CD4-positive, CD25-positive, alpha-beta regulatory T cell (primary cell): ENCODE measurements around the gene CEP57L1. TPM values are rescaled to one million over a fixed set of nuclear protein-coding genes. Genes with fewer than 3 reads are reported as not detected.
"Not testable (repeated sequence)": the region's sequence is repeated elsewhere in the genome, so short reads cannot be mapped to it uniquely, and the experiment has no call there.

Experiments
- ATAC-seq, 2 donors: fragments of 150-1000 bp; cut with Tn5 transposase; one replicate each; pipeline ENCODE4 v1.10.0; 2021; ENCODE audit warnings: low read depth in 2 of 2, moderate number of reproducible peaks in 2 of 2, moderate library complexity in 1 of 2
- DNase-seq, 3 donors: peaks; one replicate each; pipeline versions ENCODE4 v3.0.0 to v3.0.0-alpha.2; 2012 to 2022; ENCODE audit warnings: mixed read lengths in 1 of 3
- H3K27ac ChIP-seq: one replicate; pipeline ENCODE4 v1.7.0; 2013; ENCODE audit warnings: mild to moderate bottlenecking, low read length; ENCODE audit not compliant: insufficient read depth, poor library complexity, severe bottlenecking
- H3K27me3 ChIP-seq: one replicate; pipeline ENCODE4 v1.7.0; 2013; ENCODE audit warnings: low read length; ENCODE audit not compliant: control insufficient read depth, insufficient read depth
- H3K36me3 ChIP-seq: one replicate; pipeline ENCODE4 v1.7.0; 2013; ENCODE audit warnings: mild to moderate bottlenecking, low read length, moderate library complexity; ENCODE audit not compliant: control insufficient read depth, insufficient read depth
- H3K4me1 ChIP-seq: 2 replicates; pipeline ENCODE4 v1.7.0; 2013; ENCODE audit warnings: mild to moderate bottlenecking, low read length; ENCODE audit not compliant: insufficient read depth, control insufficient read depth, poor library complexity, severe bottlenecking
- H3K4me3 ChIP-seq: one replicate; pipeline ENCODE4 v1.7.0; 2013; ENCODE audit warnings: low read depth, mild to moderate bottlenecking, low read length, moderate library complexity
- H3K9me3 ChIP-seq, 2 experiments: 1 replicate in 1 of 2; 2 replicates in 1 of 2; pipeline ENCODE4 v1.7.0; 2013; ENCODE audit warnings: low read length in 2 of 2, mild to moderate bottlenecking in 1 of 2, moderate library complexity in 1 of 2; ENCODE audit not compliant: control insufficient read depth in 2 of 2
- H3K27ac Mint-ChIP-seq, 3 donors: one replicate each; pipeline ENCODE4 v1.8.0; 2020 to 2022; ENCODE audit warnings: mild to moderate bottlenecking in 3 of 3, mixed read lengths in 3 of 3, moderate library complexity in 2 of 3
- H3K27me3 Mint-ChIP-seq: one replicate; pipeline ENCODE4 v1.8.0; 2022; ENCODE audit warnings: mild to moderate bottlenecking, mixed read lengths
- H3K36me3 Mint-ChIP-seq: one replicate; pipeline ENCODE4 v1.8.0; 2020; ENCODE audit warnings: mixed read lengths
- H3K4me1 Mint-ChIP-seq, 4 donors: one replicate each; pipeline ENCODE4 v1.8.0; 2020 to 2022; ENCODE audit warnings: mixed read lengths in 4 of 4, mild to moderate bottlenecking in 1 of 4
- H3K4me3 Mint-ChIP-seq, 4 donors: one replicate each; pipeline ENCODE4 v1.8.0; 2020 to 2022; ENCODE audit warnings: mild to moderate bottlenecking in 4 of 4, mixed read lengths in 4 of 4, moderate library complexity in 3 of 4
- H3K9me3 Mint-ChIP-seq, 7 donors: one replicate each; pipeline ENCODE4 v1.8.0; 2020 to 2022; ENCODE audit warnings: mixed read lengths in 7 of 7, mild to moderate bottlenecking in 3 of 7, moderate library complexity in 2 of 7
- polyA plus RNA-seq, 4 donors: library from polyadenylated mRNA; unstranded; fragments of 300-500 nt; fragmentation: Illumina TruSeq; gene quantifications; one replicate each; pipeline ENCODE4 v1.2.3, GENCODE V29; 2021
- total RNA-seq: library from RNA; stranded (reverse); gene quantifications from one replicate; pipeline ENCODE4 v1.2.3, GENCODE V29; 2022

CEP57L1 gene
- total and polyA plus RNA-seq, 5 donors from 2014 or later: 6.6 to 12.4 (median 7.2) TPM

DNA sequence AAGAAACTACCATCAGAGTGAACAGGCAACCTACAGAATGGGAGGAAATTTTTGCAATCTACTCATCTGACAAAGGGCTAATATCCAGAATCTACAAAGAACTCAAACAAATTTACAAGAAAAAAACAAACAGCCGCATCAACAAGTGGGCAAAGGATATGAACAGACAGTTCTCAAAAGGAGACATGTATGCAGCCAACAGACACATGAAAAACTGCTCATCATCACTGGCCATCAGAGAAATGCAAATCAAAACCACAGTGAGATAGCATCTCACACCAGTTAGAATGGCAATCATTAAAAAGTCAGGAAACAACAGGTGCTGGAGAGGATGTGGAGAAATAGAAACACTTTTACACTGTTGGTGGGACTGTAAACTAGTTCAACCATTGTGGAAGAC, 40.3 kb downstream of the CEP57L1 start:
- not testable (repeated sequence) for H3K4me1 Mint-ChIP-seq, H3K4me3 ChIP-seq, H3K9me3 Mint-ChIP-seq, ATAC-seq, H3K4me1 ChIP-seq, H3K9me3 ChIP-seq, H3K27ac Mint-ChIP-seq, H3K4me3 Mint-ChIP-seq, DNase-seq, H3K27me3 ChIP-seq, H3K36me3 ChIP-seq, H3K27me3 Mint-ChIP-seq, H3K27ac ChIP-seq
- peaks cover 11% of the 10 kb centered on the region for H3K36me3 Mint-ChIP-seq

DNA sequence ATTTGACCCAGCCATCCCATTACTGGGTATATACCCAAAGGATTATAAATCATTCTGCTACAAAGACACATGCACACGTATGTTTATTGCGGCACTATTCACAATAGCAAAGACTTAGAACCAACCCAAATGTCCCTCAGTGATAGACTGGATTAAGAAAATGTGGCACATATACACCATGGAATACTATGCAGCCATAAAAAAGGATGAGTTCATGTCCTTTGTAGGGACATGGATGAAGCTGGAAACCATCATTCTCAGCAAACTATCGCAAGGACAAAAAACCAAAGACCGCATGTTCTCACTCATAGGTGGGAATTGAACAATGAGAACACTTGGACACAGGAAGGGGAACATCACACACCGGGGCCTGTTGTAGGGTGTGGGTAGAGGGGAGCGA, 40.7 kb downstream of the CEP57L1 start:
- H3K27ac ChIP-seq, H3K27me3 ChIP-seq, H3K27me3 Mint-ChIP-seq, H3K4me1 ChIP-seq, H3K4me1 Mint-ChIP-seq, DNase-seq, H3K9me3 Mint-ChIP-seq, H3K27ac Mint-ChIP-seq, H3K9me3 ChIP-seq, ATAC-seq, H3K4me3 ChIP-seq, H3K4me3 Mint-ChIP-seq, H3K36me3 ChIP-seq: not testable (repeated sequence)
- peaks cover 11% of the 10 kb centered on the region for H3K36me3 Mint-ChIP-seq

DNA sequence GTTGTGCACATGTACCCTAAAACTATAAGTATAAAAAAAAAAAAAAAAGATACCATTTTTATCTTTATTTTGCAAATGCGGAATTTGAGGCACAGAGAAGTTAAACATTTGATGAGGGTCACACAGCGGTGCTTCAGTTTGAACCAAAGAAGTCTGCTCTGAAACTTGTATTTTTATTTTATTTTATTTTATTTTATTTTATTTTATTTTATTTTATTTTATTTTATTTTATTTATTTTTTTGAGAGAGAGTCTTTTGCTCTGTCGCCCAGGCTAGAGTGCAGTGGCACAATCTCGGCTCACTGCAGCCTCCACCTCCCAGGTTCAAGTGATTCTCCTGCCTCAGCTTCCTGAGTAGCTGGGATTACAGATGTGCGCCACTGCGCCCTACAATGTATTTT, 41.2 kb downstream of the CEP57L1 start:
- not testable (repeated sequence) for H3K27me3 Mint-ChIP-seq, H3K4me1 Mint-ChIP-seq, H3K36me3 ChIP-seq, H3K4me3 Mint-ChIP-seq, H3K4me3 ChIP-seq, ATAC-seq, DNase-seq, H3K9me3 Mint-ChIP-seq, H3K27ac ChIP-seq, H3K27me3 ChIP-seq, H3K4me1 ChIP-seq, H3K27ac Mint-ChIP-seq, H3K9me3 ChIP-seq
- H3K36me3 Mint-ChIP-seq: peaks cover 11% of the 10 kb centered on the region

DNA sequence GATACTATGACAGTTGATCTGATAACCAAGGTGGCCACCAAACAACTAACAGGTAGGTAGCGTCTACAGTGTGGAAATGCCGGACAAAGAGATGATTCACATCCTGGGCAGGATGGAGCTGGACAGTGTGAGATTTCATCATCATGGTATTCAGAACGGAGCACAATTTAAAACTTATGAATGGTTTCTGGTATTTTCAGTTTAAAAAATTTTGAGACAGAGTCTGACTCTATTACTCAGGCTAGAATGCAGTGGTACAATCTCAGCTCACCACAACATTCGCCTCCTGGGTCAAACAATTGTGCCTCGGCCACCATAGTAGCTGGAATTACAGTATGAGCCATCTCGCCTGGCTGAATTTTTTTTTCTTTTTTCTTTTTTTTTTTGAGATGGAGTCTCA, 43.8 kb downstream of the CEP57L1 start:
- DNase-seq: no peak
- Mint-ChIP-seq H3K27me3 (no peaks in the 10 kb centered on the region), H3K9me3 (peaks cover 0 to 4% (median 0%) of the 10 kb centered on the region in 7 donors), H3K4me1 (peaks cover 0 to 11% (median 3%) of the 10 kb centered on the region in 4 donors), H3K4me3 (no peak overlapping the region), H3K27ac (no peak overlapping the region), H3K36me3 (peaks cover 4% of the 10 kb centered on the region)
- ATAC-seq: no peak
- no peaks in the 10 kb centered on the region for H3K4me1 ChIP-seq
- no peaks in the 10 kb centered on the region for H3K27me3 ChIP-seq
- H3K9me3 ChIP-seq: no peaks in the 10 kb centered on the region
- H3K4me3 ChIP-seq: no peak overlapping the region
- no peaks in the 10 kb centered on the region for H3K36me3 ChIP-seq
- no peak overlapping the region for H3K27ac ChIP-seq

DNA sequence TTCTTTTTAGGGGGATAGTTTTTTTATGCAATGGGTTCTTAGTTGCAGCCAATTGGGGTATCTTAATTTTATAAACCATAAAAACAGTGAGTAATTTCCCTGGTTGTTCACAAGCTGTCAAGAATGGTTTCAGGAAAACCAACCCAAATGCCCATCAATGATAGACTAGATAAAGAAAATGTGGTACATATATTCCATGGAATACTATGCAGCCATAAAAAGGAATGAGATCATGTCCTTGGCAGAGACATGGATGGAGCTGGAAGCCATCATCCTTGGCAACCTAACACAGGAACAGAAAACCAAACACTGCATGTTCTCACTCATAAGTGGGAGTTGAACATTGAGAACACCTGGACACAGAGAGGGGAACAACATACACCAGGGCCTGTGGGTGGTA, 46.8 kb downstream of the CEP57L1 start:
- H3K9me3 Mint-ChIP-seq, H3K4me1 ChIP-seq, H3K4me3 Mint-ChIP-seq, H3K27ac Mint-ChIP-seq, H3K36me3 Mint-ChIP-seq, H3K36me3 ChIP-seq, ATAC-seq, H3K27me3 ChIP-seq, DNase-seq, H3K27me3 Mint-ChIP-seq, H3K9me3 ChIP-seq, H3K4me3 ChIP-seq, H3K27ac ChIP-seq: not testable (repeated sequence)
- H3K4me1 Mint-ChIP-seq: peaks cover 0 to 11% (median 3%) of the 10 kb centered on the region in 4 donors

- H3K27me3 Mint-ChIP-seq: no peaks in the 10 kb centered on the region
- Histone ChIP-seq H3K9me3 (no peaks in the 10 kb centered on the region), H3K4me3 (no peak overlapping the region), H3K36me3 (no peaks in the 10 kb centered on the region), H3K4me1 (no peaks in the 10 kb centered on the region), H3K27ac (no peak overlapping the region), H3K27me3 (no peaks in the 10 kb centered on the region)
- peaks cover 0 to 3% (median 0%) of the 10 kb centered on the region in 7 donors for H3K9me3 Mint-ChIP-seq
- DNase-seq (no peak), ATAC-seq (no peak)
- peaks cover 0 to 6% (median 3%) of the 10 kb centered on the region in 4 donors for H3K4me1 Mint-ChIP-seq
- no peak overlapping the region for H3K4me3 Mint-ChIP-seq
- peak overlapping the region in 2 of 3 donors; percentile 28 to 58 for H3K27ac Mint-ChIP-seq
- peaks cover 10% of the 10 kb centered on the region for H3K36me3 Mint-ChIP-seq
Measured at GRCh38 chr6:109143191-109143590, 47.9 kb downstream of the CEP57L1 start.

DNA sequence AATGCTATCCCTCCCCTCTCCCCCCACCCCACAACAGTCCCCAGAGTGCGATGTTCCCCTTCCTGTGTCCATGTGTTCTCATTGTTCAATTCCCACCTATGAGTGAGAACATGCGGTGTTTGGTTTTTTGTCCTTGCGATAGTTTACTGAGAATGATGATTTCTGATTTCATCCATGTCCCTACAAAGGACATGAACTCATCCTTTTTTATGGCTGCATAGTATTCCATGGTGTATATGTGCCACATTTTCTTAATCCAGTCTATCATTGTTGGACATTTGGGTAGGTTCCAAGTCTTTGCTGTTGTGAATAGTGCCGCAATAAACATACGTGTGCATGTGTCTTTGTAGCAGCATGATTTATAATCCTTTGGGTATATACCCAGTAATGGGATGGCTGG, 52.9 kb downstream of the CEP57L1 start:
- H3K27ac Mint-ChIP-seq, DNase-seq, H3K27ac ChIP-seq, H3K27me3 ChIP-seq, H3K27me3 Mint-ChIP-seq, H3K36me3 ChIP-seq, H3K9me3 Mint-ChIP-seq, H3K4me3 ChIP-seq, H3K4me1 Mint-ChIP-seq, H3K9me3 ChIP-seq, ATAC-seq, H3K36me3 Mint-ChIP-seq, H3K4me3 Mint-ChIP-seq, H3K4me1 ChIP-seq: not testable (repeated sequence)

DNA sequence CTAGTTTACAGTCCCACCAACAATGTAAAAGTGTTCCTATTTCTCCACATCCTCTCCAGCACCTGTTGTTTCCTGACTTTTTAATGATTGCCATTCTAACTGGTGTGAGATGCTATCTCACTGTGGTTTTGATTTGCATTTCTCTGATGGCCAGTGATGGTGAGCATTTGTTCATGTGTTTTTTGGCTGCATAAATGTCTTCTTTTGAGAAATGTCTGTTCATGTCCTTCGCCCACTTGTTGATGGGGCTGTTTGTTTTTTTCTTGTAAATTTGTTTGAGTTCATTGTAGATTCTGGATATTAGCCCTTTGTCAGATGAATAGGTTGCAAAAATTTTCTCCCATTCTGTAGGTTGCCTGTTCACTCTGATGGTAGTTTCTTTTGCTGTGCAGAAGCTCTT, 53.4 kb downstream of the CEP57L1 start:
- not testable (repeated sequence) for H3K4me1 ChIP-seq, ATAC-seq, H3K4me3 ChIP-seq, H3K27me3 ChIP-seq, H3K27ac Mint-ChIP-seq, H3K9me3 Mint-ChIP-seq, H3K36me3 ChIP-seq, H3K27me3 Mint-ChIP-seq, DNase-seq, H3K4me1 Mint-ChIP-seq, H3K27ac ChIP-seq, H3K9me3 ChIP-seq, H3K4me3 Mint-ChIP-seq
- peaks cover 11% of the 10 kb centered on the region for H3K36me3 Mint-ChIP-seq
